Neural progenitor cell (in vitro differentiated cells): ENCODE results near the gene DIAPH2.

ENCODE experiments used
- EZH2 ChIP-seq: fragments of 200-600 bp; sonication (generic); IDR thresholded peaks from 2 replicates; pipeline ENCODE4 v1.6.1; 2017; ENCODE audit warnings: antibody characterized with exemption, mild to moderate bottlenecking, moderate library complexity
- TF ChIP-seq, protein P1 (sequence below): fragments of 200-600 bp; sonication (generic); IDR thresholded peaks from 2 replicates; pipeline ENCODE4 v1.5.1; 2017; ENCODE audit warnings: antibody characterized with exemption, mild to moderate bottlenecking

- TF ChIP-seq, protein P1, sequence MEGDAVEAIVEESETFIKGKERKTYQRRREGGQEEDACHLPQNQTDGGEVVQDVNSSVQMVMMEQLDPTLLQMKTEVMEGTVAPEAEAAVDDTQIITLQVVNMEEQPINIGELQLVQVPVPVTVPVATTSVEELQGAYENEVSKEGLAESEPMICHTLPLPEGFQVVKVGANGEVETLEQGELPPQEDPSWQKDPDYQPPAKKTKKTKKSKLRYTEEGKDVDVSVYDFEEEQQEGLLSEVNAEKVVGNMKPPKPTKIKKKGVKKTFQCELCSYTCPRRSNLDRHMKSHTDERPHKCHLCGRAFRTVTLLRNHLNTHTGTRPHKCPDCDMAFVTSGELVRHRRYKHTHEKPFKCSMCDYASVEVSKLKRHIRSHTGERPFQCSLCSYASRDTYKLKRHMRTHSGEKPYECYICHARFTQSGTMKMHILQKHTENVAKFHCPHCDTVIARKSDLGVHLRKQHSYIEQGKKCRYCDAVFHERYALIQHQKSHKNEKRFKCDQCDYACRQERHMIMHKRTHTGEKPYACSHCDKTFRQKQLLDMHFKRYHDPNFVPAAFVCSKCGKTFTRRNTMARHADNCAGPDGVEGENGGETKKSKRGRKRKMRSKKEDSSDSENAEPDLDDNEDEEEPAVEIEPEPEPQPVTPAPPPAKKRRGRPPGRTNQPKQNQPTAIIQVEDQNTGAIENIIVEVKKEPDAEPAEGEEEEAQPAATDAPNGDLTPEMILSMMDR: no peak
- TF ChIP-seq EZH2: no peak
Observed at GRCh38 chrX:96907516-96908272, 223.1 kb downstream of the DIAPH2 start.
